MCF 10A (cell line): Measurements from ENCODE around the gene WNT3. TPM values are rescaled to one million over a fixed set of nuclear protein-coding genes. Genes with fewer than 3 reads are reported as not detected.

ENCODE experiments used
- Bru-seq: library from RNA; stranded (reverse); fragments of 400-500 nt; gene quantifications from one replicate; lab custom pipeline; 2021; lab: Mats Ljungman, UMichigan
- BruChase-seq, 2 experiments: library from RNA; stranded (reverse); fragments of 400-500 nt; gene quantifications; one replicate each; lab custom pipeline; 2021; lab: Mats Ljungman, UMichigan
- BruUV-seq: library from RNA; stranded (reverse); fragments of 400-500 nt; replicated peaks from 2 replicates; lab custom pipeline; 2021; lab: Mats Ljungman, UMichigan
- CTCF ChIA-PET: fragments of 300-600 bp; sonication (Branson Sonifier 250); formaldehyde crosslinking; extraction: SDS; loops from one replicate; lab custom pipeline; 2021; ENCODE audit warnings: antibody characterized with exemption, inconsistent platforms; lab: Yijun Ruan, JAX
- POLR2A ChIA-PET: fragments of 300-600, 350-650 bp; sonication (Branson Sonifier 250); formaldehyde crosslinking; extraction: SDS; loops from one replicate; lab custom pipeline; 2020; ENCODE audit warnings: antibody characterized with exemption, inconsistent platforms; lab: Yijun Ruan, JAX
- DNase-seq: peaks from one replicate; pipeline ENCODE4 v3.0.0-alpha.2; 2018; ENCODE audit not compliant: unreplicated experiment
- H3K27ac Mint-ChIP-seq: one replicate; pipeline ENCODE4 v1.8.0; 2022; ENCODE audit warnings: mild to moderate bottlenecking, low read depth, mixed read lengths; ENCODE audit not compliant: unreplicated experiment
- H3K27me3 Mint-ChIP-seq: one replicate; pipeline ENCODE4 v1.8.0; 2022; ENCODE audit warnings: mixed read lengths; ENCODE audit not compliant: insufficient read depth, unreplicated experiment
- H3K36me3 Mint-ChIP-seq: one replicate; pipeline ENCODE4 v1.8.0; 2022; ENCODE audit warnings: mild to moderate bottlenecking, moderate library complexity, mixed read lengths; ENCODE audit not compliant: insufficient read depth, unreplicated experiment
- H3K4me1 Mint-ChIP-seq: one replicate; pipeline ENCODE4 v1.8.0; 2022; ENCODE audit warnings: mixed read lengths; ENCODE audit not compliant: insufficient read depth, unreplicated experiment
- H3K4me3 Mint-ChIP-seq: one replicate; pipeline ENCODE4 v1.8.0; 2022; ENCODE audit warnings: mild to moderate bottlenecking, moderate library complexity, mixed read lengths; ENCODE audit not compliant: unreplicated experiment
- H3K9me3 Mint-ChIP-seq: one replicate; pipeline ENCODE4 v1.8.0; 2022; ENCODE audit warnings: mixed read lengths; ENCODE audit not compliant: unreplicated experiment
- CTCF ChIP-seq: fragments of 200-600 bp; IDR thresholded peaks from one replicate; pipeline ENCODE4 v1.8.0; 2022; ENCODE audit warnings: antibody characterized with exemption, mild to moderate bottlenecking; ENCODE audit not compliant: unreplicated experiment
- intact Hi-C: fragments of 100-400 bp; cut with micrococcal nuclease; formaldehyde crosslinking; loops from 2 replicates; pipeline ENCODE4 v1.14.1; 2022
- long read RNA-seq: library from polyadenylated mRNA; stranded (forward); transcript quantifications from one replicate; pipeline ENCODE4 v2.0.0, GENCODE V29; 2022
- total RNA-seq: library from RNA; stranded (reverse); gene quantifications from 2 replicates; pipeline ENCODE4 v1.2.3, GENCODE V29; 2022

The WNT3 gene, protein sequence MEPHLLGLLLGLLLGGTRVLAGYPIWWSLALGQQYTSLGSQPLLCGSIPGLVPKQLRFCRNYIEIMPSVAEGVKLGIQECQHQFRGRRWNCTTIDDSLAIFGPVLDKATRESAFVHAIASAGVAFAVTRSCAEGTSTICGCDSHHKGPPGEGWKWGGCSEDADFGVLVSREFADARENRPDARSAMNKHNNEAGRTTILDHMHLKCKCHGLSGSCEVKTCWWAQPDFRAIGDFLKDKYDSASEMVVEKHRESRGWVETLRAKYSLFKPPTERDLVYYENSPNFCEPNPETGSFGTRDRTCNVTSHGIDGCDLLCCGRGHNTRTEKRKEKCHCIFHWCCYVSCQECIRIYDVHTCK
- total RNA-seq (2.4 and 2.9 TPM in 2 replicates), Bru-seq, nascent RNA (percentile 24 among the genes with signal in this experiment), BruChase-seq, experiment 1, labeled RNA remaining after a 6-hour chase (percentile 34 among the genes with signal in this experiment), BruChase-seq, experiment 2, labeled RNA remaining after a 2-hour chase (percentile 33 among the genes with signal in this experiment)
- long read RNA-seq, partial matches to known transcripts, result 0 of 8 reads
- long read RNA-seq, other reads (novel, unspliced or antisense), result 8 of 8 reads

DNA sequence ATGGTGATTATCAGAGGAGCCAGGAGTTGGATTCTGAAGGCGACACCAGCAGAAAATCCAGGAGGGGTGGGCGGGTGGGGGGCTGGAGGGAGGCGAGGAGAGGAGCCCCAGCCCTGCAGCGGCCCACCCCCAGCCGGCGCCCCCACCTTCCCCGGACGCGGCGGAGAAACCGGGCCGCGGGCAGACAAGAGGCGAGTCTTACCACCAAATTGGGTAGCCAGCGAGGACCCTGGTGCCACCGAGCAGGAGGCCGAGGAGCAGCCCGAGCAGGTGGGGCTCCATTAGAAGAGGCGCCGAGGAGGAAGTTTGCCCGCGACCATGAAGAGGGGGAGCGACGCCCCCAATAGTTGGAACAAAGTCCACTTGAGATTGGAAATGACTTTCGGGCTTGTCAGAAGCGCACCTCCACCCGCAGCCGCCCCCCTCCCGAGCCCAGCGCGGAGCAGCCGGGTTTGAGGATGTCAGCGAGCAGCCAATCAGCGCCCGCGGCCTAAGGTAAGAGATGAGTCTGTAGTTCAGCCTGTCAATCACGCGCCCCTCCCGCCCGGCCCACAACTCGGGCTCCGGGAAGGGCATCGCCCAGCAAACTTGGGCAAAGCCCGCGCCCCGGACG, at the start of gene WNT3:
TSS of gene WNT3 (minus strand) at position 377 of the 613 bp plus-strand sequence. CDS start at position 282, 95 bp downstream.
- ChIA-PET CTCF (no interaction called here), POLR2A (no interaction called here)
- H3K4me3 Mint-ChIP-seq, result no peak within 1 kb of the TSS
- intact Hi-C loops, result no loop called here
- no peaks in the 10 kb centered on the region for H3K36me3 Mint-ChIP-seq
- BruUV-seq, result no TSS peak
- H3K27me3 Mint-ChIP-seq, result peaks cover 21% of the 10 kb centered on the region
- H3K9me3 Mint-ChIP-seq, result no peaks in the 10 kb centered on the region
- H3K27ac Mint-ChIP-seq, result no peak within 1 kb of the TSS
- DNase-seq, result no peak
- no peak for TF ChIP-seq CTCF
- no peaks in the 10 kb centered on the region for H3K4me1 Mint-ChIP-seq

- H3K4me1 Mint-ChIP-seq, result no peaks in the 10 kb centered on the region
- POLR2A ChIA-PET, result no interaction called here
- BruUV-seq, result no TSS peak
- no peak overlapping the region for H3K4me3 Mint-ChIP-seq
- peaks cover 41% of the 10 kb centered on the region for H3K27me3 Mint-ChIP-seq
- H3K27ac Mint-ChIP-seq, result no peak overlapping the region
- no peaks in the 10 kb centered on the region for H3K9me3 Mint-ChIP-seq
- CTCF ChIA-PET, result no interaction called here
- intact Hi-C loops, result no loop called here
- DNase-seq, result no peak
- H3K36me3 Mint-ChIP-seq, result no peaks in the 10 kb centered on the region
- TF ChIP-seq CTCF, result no peak
Measured at GRCh38 chr17:46866747-46867146, 48.3 kb upstream of the WNT3 start.

GRCh38 chr17:46866325-46866724, 47.8 kb upstream of the WNT3 start:
- Mint-ChIP-seq H3K9me3 (no peaks in the 10 kb centered on the region), H3K4me3 (no peak overlapping the region), H3K27me3 (peaks cover 41% of the 10 kb centered on the region), H3K4me1 (no peaks in the 10 kb centered on the region), H3K27ac (no peak overlapping the region), H3K36me3 (no peaks in the 10 kb centered on the region)
- ChIA-PET CTCF (no interaction called here), POLR2A (no interaction called here)
- no peak for DNase-seq
- BruUV-seq, result no TSS peak
- intact Hi-C loops, result no loop called here
- no peak for TF ChIP-seq CTCF

GRCh38 chr17:46865100-46865499, 46.6 kb upstream of the WNT3 start:
- Mint-ChIP-seq H3K27me3 (peaks cover 41% of the 10 kb centered on the region), H3K4me3 (no peak overlapping the region), H3K27ac (no peak overlapping the region), H3K36me3 (no peaks in the 10 kb centered on the region), H3K4me1 (no peaks in the 10 kb centered on the region), H3K9me3 (no peaks in the 10 kb centered on the region)
- intact Hi-C loops, result no loop called here
- no peak for TF ChIP-seq CTCF
- ChIA-PET CTCF (interaction anchor here (0.6 kb wide), 1 partner anchor 23 kb away, joined by 3 read pairs; no protein-coding TSS in a partner anchor), POLR2A (no interaction called here)
- no peak for DNase-seq
- no TSS peak for BruUV-seq
